IMR-90 (cell line): ENCODE results near the gene FHDC1. TPM values are rescaled to one million over a fixed set of nuclear protein-coding genes. Genes with fewer than 3 reads are reported as not detected.

Source experiments
- ATAC-seq: fragments of 200-7000 bp; cut with Tn5 transposase; 2 replicates; pipeline ENCODE4 v1.9.1; 2020; ENCODE audit warnings: low read depth, mild to moderate bottlenecking, moderate library complexity
- BruUV-seq: library from RNA; stranded (reverse); fragments of 400-500 nt; replicated peaks from 2 replicates; lab custom pipeline; 2021; lab: Mats Ljungman, UMichigan
- CTCF ChIA-PET: fragments of 300-600 bp; formaldehyde crosslinking; extraction: SDS; loops from one replicate; lab custom pipeline; 2021; ENCODE audit warnings: antibody characterized with exemption; lab: Yijun Ruan, JAX
- POLR2A ChIA-PET: fragments of 300-600 bp; sonication (Branson Sonifier 250); formaldehyde crosslinking; loops from one replicate; lab custom pipeline; 2022; ENCODE audit warnings: antibody characterized with exemption; ENCODE audit not compliant: unreplicated experiment; lab: Charles Lee
- DNase-seq: peaks from one replicate; pipeline ENCODE4 v3.0.0; 2013
- H2AFZ ChIP-seq: replicated peaks from 2 replicates; pipeline ENCODE3; 2013; ENCODE audit warnings: low read length, mild to moderate bottlenecking; ENCODE audit not compliant: poor library complexity
- H2AK5ac ChIP-seq: 2 replicates; pipeline ENCODE4 v1.6.1; 2013; ENCODE audit warnings: low read depth, low read length, inconsistent platforms
- H2AK9ac ChIP-seq: replicated peaks from 2 replicates; pipeline ENCODE3; 2013; ENCODE audit warnings: mild to moderate bottlenecking, low read depth, low read length, moderate library complexity; ENCODE audit not compliant: poor library complexity
- H2BK120ac ChIP-seq: 2 replicates; pipeline ENCODE4 v1.6.1; 2013; ENCODE audit warnings: low read depth, low read length, inconsistent platforms
- H2BK15ac ChIP-seq: 3 replicates; pipeline ENCODE4 v1.6.1; 2013; ENCODE audit warnings: low read depth, low read length, inconsistent platforms
- H2BK20ac ChIP-seq: 2 replicates; pipeline ENCODE4 v1.6.1; 2013; ENCODE audit warnings: low read depth, mild to moderate bottlenecking, inconsistent platforms, low read length, moderate library complexity
- H2BK5ac ChIP-seq: 2 replicates; pipeline ENCODE4 v1.6.1; 2013; ENCODE audit warnings: mild to moderate bottlenecking, low read depth, low read length, inconsistent platforms; ENCODE audit not compliant: poor library complexity, severe bottlenecking
- H3K14ac ChIP-seq: replicated peaks from 2 replicates; pipeline ENCODE4 v1.6.1; 2013; ENCODE audit warnings: low read depth, low read length, inconsistent platforms
- H3K18ac ChIP-seq: 2 replicates; pipeline ENCODE4 v1.6.1; 2013; ENCODE audit warnings: low read depth, low read length, control low read depth
- H3K23ac ChIP-seq: 2 replicates; pipeline ENCODE4 v1.6.1; 2013; ENCODE audit warnings: low read depth, low read length, inconsistent platforms
- H3K27ac ChIP-seq: 2 replicates; pipeline ENCODE4 v1.5.1; 2013; ENCODE audit warnings: mild to moderate bottlenecking, control low read depth, low read length; ENCODE audit not compliant: insufficient read depth
- H3K27me3 ChIP-seq: 2 replicates; pipeline ENCODE4 v1.6.1; 2013; ENCODE audit warnings: low read length; ENCODE audit not compliant: control insufficient read depth, insufficient read depth
- H3K36me3 ChIP-seq: 2 replicates; pipeline ENCODE4 v1.6.1; 2013; ENCODE audit warnings: low read length, mixed read lengths; ENCODE audit not compliant: control insufficient read depth, insufficient read depth
- H3K4ac ChIP-seq: 2 replicates; pipeline ENCODE4 v1.6.1; 2013; ENCODE audit warnings: low read depth, low read length, inconsistent platforms
- H3K4me1 ChIP-seq: 2 replicates; pipeline ENCODE4 v1.6.1; 2013; ENCODE audit warnings: low read length, mixed read lengths; ENCODE audit not compliant: control insufficient read depth, insufficient read depth
- H3K4me2 ChIP-seq: 2 replicates; pipeline ENCODE4 v1.6.1; 2013; ENCODE audit warnings: low read depth, mild to moderate bottlenecking, control low read depth, low read length, moderate library complexity
- H3K4me3 ChIP-seq: 2 replicates; pipeline ENCODE4 v1.5.1; 2013; ENCODE audit warnings: low read depth, mild to moderate bottlenecking, control low read depth, low read length, moderate library complexity; ENCODE audit not compliant: insufficient read depth
- H3K56ac ChIP-seq: 2 replicates; pipeline ENCODE4 v1.6.1; 2013; ENCODE audit warnings: low read length, inconsistent platforms; ENCODE audit not compliant: insufficient read depth; ENCODE audit errors: extremely low read depth
- H3K79me1 ChIP-seq, 2 experiments: 2 replicates each; pipeline ENCODE4 v1.6.1; 2013; ENCODE audit warnings: low read length in 2 of 2, inconsistent platforms in 1 of 2, low read depth in 1 of 2
- H3K9ac ChIP-seq: 2 replicates; pipeline ENCODE4 v1.6.1; 2013; ENCODE audit warnings: low read depth, low read length, control low read depth
- H3K9me1 ChIP-seq: 2 replicates; pipeline ENCODE4 v1.6.1; 2013; ENCODE audit warnings: low read length, inconsistent platforms; ENCODE audit not compliant: insufficient read depth
- H3K9me3 ChIP-seq: 2 replicates; pipeline ENCODE4 v1.6.1; 2013; ENCODE audit warnings: low read length; ENCODE audit not compliant: control insufficient read depth, insufficient read depth
- H4K20me1 ChIP-seq: 2 replicates; pipeline ENCODE4 v1.6.1; 2013; ENCODE audit warnings: low read length, inconsistent platforms; ENCODE audit not compliant: insufficient read depth
- H4K5ac ChIP-seq: 2 replicates; pipeline ENCODE4 v1.6.1; 2013; ENCODE audit warnings: mild to moderate bottlenecking, low read depth, low read length, control low read depth
- H4K8ac ChIP-seq, 2 experiments: 2 replicates each; pipeline ENCODE4 v1.6.1; 2013; ENCODE audit warnings: low read depth in 2 of 2, low read length in 2 of 2, control low read depth in 1 of 2, inconsistent platforms in 1 of 2
- H4K91ac ChIP-seq: 2 replicates; pipeline ENCODE4 v1.6.1; 2013; ENCODE audit warnings: low read depth, low read length, inconsistent platforms; ENCODE audit not compliant: insufficient read depth
- BHLHE40 ChIP-seq: fragments of 150-350 bp; IDR thresholded peaks from 2 replicates; pipeline ENCODE4 v1.6.1; 2016; ENCODE audit warnings: mild to moderate bottlenecking, low read depth, low read length
- CEBPB ChIP-seq: IDR thresholded peaks from 2 replicates; pipeline ENCODE4 v1.6.1; 2012; ENCODE audit warnings: low read depth, low read length, improper control_type of control experiment
- CHD1 ChIP-seq: IDR thresholded peaks from 2 replicates; pipeline ENCODE4 v1.6.1; 2012; ENCODE audit warnings: low read depth, low read length, improper control_type of control experiment
- CTCF ChIP-seq: conservative IDR thresholded peaks from 2 replicates; pipeline ENCODE4 v1.5.1; 2012; ENCODE audit warnings: mild to moderate bottlenecking, low read depth, low read length, improper control_type of control experiment
- ELK1 ChIP-seq: fragments of 150-350 bp; IDR thresholded peaks from 2 replicates; pipeline ENCODE4 v1.6.1; 2016; ENCODE audit warnings: low read depth, mild to moderate bottlenecking, low read length, moderate library complexity, borderline replicate concordance
- FOS ChIP-seq: fragments of 150-350 bp; IDR thresholded peaks from 2 replicates; pipeline ENCODE4 v1.6.1; 2016; ENCODE audit warnings: low read depth, low read length
- MAFK ChIP-seq: IDR thresholded peaks from 2 replicates; pipeline ENCODE4 v1.6.1; 2012; ENCODE audit warnings: low read depth, low read length, improper control_type of control experiment
- MAZ ChIP-seq: IDR thresholded peaks from 2 replicates; pipeline ENCODE4 v1.6.1; 2012; ENCODE audit warnings: low read depth, mild to moderate bottlenecking, low read length, improper control_type of control experiment, moderate library complexity, borderline replicate concordance
- MXI1 ChIP-seq: IDR thresholded peaks from 2 replicates; pipeline ENCODE4 v1.6.1; 2012; ENCODE audit warnings: low read depth, mild to moderate bottlenecking, low read length, moderate library complexity, borderline replicate concordance
- NFE2L2 ChIP-seq: fragments of 150-350 bp; IDR thresholded peaks from 2 replicates; pipeline ENCODE4 v1.6.1; 2016; ENCODE audit warnings: low read depth, mild to moderate bottlenecking, low read length
- POLR2A ChIP-seq: IDR thresholded peaks from 2 replicates; pipeline ENCODE4 v1.6.1; 2012; ENCODE audit warnings: mild to moderate bottlenecking, low read depth, low read length
- RAD21 ChIP-seq: IDR thresholded peaks from 2 replicates; pipeline ENCODE4 v1.6.1; 2012; ENCODE audit warnings: low read length, improper control_type of control experiment
- RCOR1 ChIP-seq: IDR thresholded peaks from 2 replicates; pipeline ENCODE4 v1.6.1; 2012; ENCODE audit warnings: mild to moderate bottlenecking, low read length, improper control_type of control experiment; ENCODE audit not compliant: insufficient replicate concordance
- RFX5 ChIP-seq: IDR thresholded peaks from 2 replicates; pipeline ENCODE4 v1.8.0; 2012; ENCODE audit warnings: low read depth, mild to moderate bottlenecking, low read length, moderate library complexity
- SMC3 ChIP-seq: fragments of 150-350 bp; IDR thresholded peaks from 2 replicates; pipeline ENCODE4 v1.6.1; 2016; ENCODE audit warnings: low read depth, mild to moderate bottlenecking, antibody characterized with exemption, low read length, moderate library complexity
- USF2 ChIP-seq: fragments of 150-350 bp; IDR thresholded peaks from 2 replicates; pipeline ENCODE4 v1.6.1; 2017; ENCODE audit warnings: mild to moderate bottlenecking, antibody characterized with exemption, low read length, low read depth
- WGBS, 2 experiments: methylation state at CpG; one replicate each; pipeline versions ENCODE4 v1.1.5 to v1.1.7; 2013; ENCODE audit warnings: missing lambda C conversion rate in 2 of 2; ENCODE audit not compliant: insufficient read length in 1 of 2; ENCODE audit errors: extremely low coverage in 2 of 2; 5-methylcytosine and 5-hydroxymethylcytosine counted together
- dilution Hi-C: fragments of 300-500 bp; cut with HindIII; formaldehyde crosslinking; loops from one replicate; pipeline ENCODE4 v1.14.3; 2018; ENCODE audit warnings: low sequenced_read_pairs; ENCODE audit not compliant: unreplicated experiment
- in situ Hi-C: fragments of 300-500 bp; cut with MboI; formaldehyde crosslinking; loops from 3 replicates; pipeline ENCODE4 v1.14.3; 2019; ENCODE audit warnings: low sequenced_read_pairs, inconsistent platforms, mixed read lengths
- intact Hi-C: fragments of 100-400 bp; cut with micrococcal nuclease; formaldehyde crosslinking; loops from 2 replicates; pipeline ENCODE4 v1.10.0; 2022
- polyA plus RNA-seq, 3 experiments: library from polyadenylated mRNA; depleted of rRNA; stranded (reverse); fragments of >200 nt; gene quantifications; 2 replicates each; pipeline ENCODE4 v1.2.3, GENCODE V29; 2012; ENCODE audit warnings: low replicate concordance in 1 of 3
- total RNA-seq: library from RNA; depleted of rRNA; stranded (reverse); fragments of >200 nt; gene quantifications from 2 replicates; pipeline ENCODE4 v1.2.3, GENCODE V29; 2012

FHDC1 gene
- total and polyA plus RNA-seq, 2 of the 4 experiments (the other 2 are of a cell fraction): under 0.01 to 0.09 TPM

GRCh38 chr4:152999346-153000075 is 63.4 kb downstream of the FHDC1 start:
- Histone ChIP-seq H2AK9ac (no peak overlapping the region), H2BK15ac (no peak overlapping the region), H3K56ac (no peak overlapping the region), H4K20me1 (no peaks in the 10 kb centered on the region), H3K4ac (no peak overlapping the region), H2BK5ac (no peak overlapping the region), H4K8ac (no peak overlapping the region), H3K18ac (no peak overlapping the region), H3K23ac (no peak overlapping the region), H3K36me3 (no peaks in the 10 kb centered on the region), H2BK120ac (no peak overlapping the region), H3K4me2 (no peak overlapping the region), H3K27ac (no peak overlapping the region), H3K14ac (no peak overlapping the region), H3K79me1 (no peaks in the 10 kb centered on the region), H3K9me1 (no peaks in the 10 kb centered on the region; the same call in 1 of the 2 replicates), H3K27me3 (peaks cover 48% of the 10 kb centered on the region), H3K4me1 (no peaks in the 10 kb centered on the region), H2AK5ac (no peak overlapping the region), H2BK20ac (no peak overlapping the region), H4K91ac (no peak overlapping the region), H2AFZ (no peak overlapping the region), H4K5ac (no peak overlapping the region), H3K9ac (no peak overlapping the region), H3K4me3 (no peak overlapping the region), H3K9me3 (no peaks in the 10 kb centered on the region)
- in situ Hi-C loops (no loop called here), dilution Hi-C loops (no loop called here), intact Hi-C loops (no loop called here)
- POLR2A ChIA-PET: no interaction called here
- ATAC-seq (no peak), DNase-seq (no peak)
- CTCF ChIA-PET: no interaction called here
- 75% methylated on average over 3 of the region's 12 CpGs; no CpG with 5 or more reads in 1 of the 2 experiments for WGBS, 2 experiments
- BruUV-seq: no TSS peak
- TF ChIP-seq CHD1: no peak
- TF ChIP-seq BHLHE40: no peak
- TF ChIP-seq SMC3: no peak
- TF ChIP-seq FOS: no peak
- no peak for TF ChIP-seq CEBPB
- no peak for TF ChIP-seq ELK1
- TF ChIP-seq RFX5: no peak
- no peak for TF ChIP-seq MAZ
- no peak for TF ChIP-seq MAFK
- no peak for TF ChIP-seq MXI1
- TF ChIP-seq RCOR1: no peak
- no peak for TF ChIP-seq RAD21
- no peak for TF ChIP-seq CTCF
- no peak for TF ChIP-seq NFE2L2
- TF ChIP-seq POLR2A: no peak
- TF ChIP-seq USF2: no peak
